Brain microvascular endothelial cell (primary cell): Measurements from ENCODE around the gene DENND2A.
A peak's percentile ranks its signal among the peaks of the same experiment; 100 is the strongest.

ENCODE experiments used
- DNase-seq: peaks from one replicate; pipeline ENCODE4 v3.0.0-alpha.2; 2020
- H3K27ac ChIP-seq: fragments of 250-450 bp; sonication (Bioruptor Pico); 2 replicates; pipeline ENCODE4 v1.5.1; 2020; ENCODE audit warnings: mild to moderate bottlenecking, moderate library complexity
- H3K27me3 ChIP-seq: fragments of 250-450 bp; sonication (Bioruptor Pico); replicated peaks from 2 replicates; pipeline ENCODE4 v1.5.1; 2020; ENCODE audit warnings: mild to moderate bottlenecking
- H3K36me3 ChIP-seq: fragments of 250-450 bp; sonication (Bioruptor Pico); replicated peaks from 2 replicates; pipeline ENCODE4 v1.5.1; 2020; ENCODE audit warnings: mild to moderate bottlenecking
- H3K4me3 ChIP-seq: 2 replicates; pipeline ENCODE4 v1.5.1; 2011; ENCODE audit warnings: low read depth, mild to moderate bottlenecking, control low read depth, low read length, moderate library complexity
- in situ Hi-C: cut with HindIII; loops from 2 replicates; pipeline ENCODE4 v1.10.0; 2017; ENCODE audit warnings: low sequenced_read_pairs, low pct_ligation_motif_present
- TF ChIP-seq, protein P1 (sequence below): IDR thresholded peaks from 2 replicates; pipeline ENCODE4 v1.5.1; 2011; ENCODE audit warnings: low read depth, mild to moderate bottlenecking, moderate library complexity, low read length, control low read depth, inconsistent platforms; ENCODE audit errors: missing control alignments

DENND2A gene

DNA sequence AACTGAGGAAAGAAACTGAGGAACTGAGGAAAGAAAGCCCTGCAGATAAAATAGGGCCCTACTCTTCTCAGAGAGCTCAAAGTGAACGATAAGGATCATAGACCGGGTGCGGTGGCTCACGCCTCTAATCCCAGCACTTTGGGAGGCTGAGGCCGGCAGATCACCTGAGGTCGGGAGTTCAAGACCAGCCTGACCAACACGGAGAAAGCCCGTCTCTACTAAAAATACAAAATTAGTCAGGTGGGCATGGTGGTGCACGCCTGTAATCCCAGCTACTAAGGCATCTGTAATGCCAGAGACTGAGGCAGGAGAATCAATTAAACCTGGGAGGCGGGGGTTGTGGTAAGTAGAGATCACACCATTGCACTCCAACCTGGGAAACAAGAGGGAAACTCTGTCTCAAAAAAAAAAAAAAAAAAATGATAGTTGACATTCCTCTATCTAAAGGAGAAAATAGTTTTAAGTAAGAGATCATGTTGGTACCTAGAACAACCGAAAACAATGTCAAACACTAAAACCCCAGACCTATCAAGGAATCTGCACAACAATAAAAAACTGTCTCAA lies 163.8 kb downstream of the DENND2A start:
- DNase-seq = no peak
- Histone ChIP-seq H3K27ac (no peak overlapping the region), H3K27me3 (no peaks in the 10 kb centered on the region), H3K36me3 (no peaks in the 10 kb centered on the region), H3K4me3 (no peak overlapping the region)
- in situ Hi-C loops = no loop called here
- TF ChIP-seq, protein P1, sequence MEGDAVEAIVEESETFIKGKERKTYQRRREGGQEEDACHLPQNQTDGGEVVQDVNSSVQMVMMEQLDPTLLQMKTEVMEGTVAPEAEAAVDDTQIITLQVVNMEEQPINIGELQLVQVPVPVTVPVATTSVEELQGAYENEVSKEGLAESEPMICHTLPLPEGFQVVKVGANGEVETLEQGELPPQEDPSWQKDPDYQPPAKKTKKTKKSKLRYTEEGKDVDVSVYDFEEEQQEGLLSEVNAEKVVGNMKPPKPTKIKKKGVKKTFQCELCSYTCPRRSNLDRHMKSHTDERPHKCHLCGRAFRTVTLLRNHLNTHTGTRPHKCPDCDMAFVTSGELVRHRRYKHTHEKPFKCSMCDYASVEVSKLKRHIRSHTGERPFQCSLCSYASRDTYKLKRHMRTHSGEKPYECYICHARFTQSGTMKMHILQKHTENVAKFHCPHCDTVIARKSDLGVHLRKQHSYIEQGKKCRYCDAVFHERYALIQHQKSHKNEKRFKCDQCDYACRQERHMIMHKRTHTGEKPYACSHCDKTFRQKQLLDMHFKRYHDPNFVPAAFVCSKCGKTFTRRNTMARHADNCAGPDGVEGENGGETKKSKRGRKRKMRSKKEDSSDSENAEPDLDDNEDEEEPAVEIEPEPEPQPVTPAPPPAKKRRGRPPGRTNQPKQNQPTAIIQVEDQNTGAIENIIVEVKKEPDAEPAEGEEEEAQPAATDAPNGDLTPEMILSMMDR = no peak

DNA sequence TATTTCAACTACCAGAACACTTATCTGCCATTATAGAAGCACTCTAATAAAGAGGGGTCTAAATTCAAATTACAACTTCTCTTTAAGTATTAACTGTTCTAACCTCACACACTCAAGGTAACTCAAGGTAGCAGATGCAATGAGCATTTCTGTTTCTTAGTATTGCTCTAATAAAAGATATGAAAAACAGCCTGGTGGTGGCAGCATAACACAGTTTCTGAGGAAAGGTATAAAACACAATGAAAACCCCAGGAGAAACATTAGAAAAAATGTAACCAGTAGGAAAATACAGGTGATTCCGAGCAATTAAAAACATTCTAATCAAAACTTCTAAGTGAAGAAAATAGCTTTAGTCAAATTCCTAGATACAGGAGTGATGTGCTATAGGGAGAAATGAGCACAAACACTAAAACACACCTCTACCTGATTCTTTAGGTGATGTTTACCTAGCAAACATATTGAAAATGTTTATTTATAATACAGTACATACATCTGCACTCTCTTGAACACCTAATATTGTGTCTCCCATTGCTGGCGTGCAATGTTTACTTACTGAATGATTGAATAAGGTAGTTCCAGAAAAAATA lies 164.8 kb downstream of the DENND2A start:
- TF ChIP-seq, protein P1 = peak; percentile 33
- Histone ChIP-seq H3K36me3 (no peaks in the 10 kb centered on the region), H3K27me3 (no peaks in the 10 kb centered on the region), H3K27ac (no peak overlapping the region), H3K4me3 (no peak overlapping the region)
- peak; percentile 38 for DNase-seq
- in situ Hi-C loops = no loop called here
